CD8-positive, alpha-beta memory T cell (primary cell): ENCODE data around the gene C5orf15. TPM values are rescaled to one million over a fixed set of nuclear protein-coding genes. Genes with fewer than 3 reads are reported as not detected.

Experiments used
- CTCF ChIA-PET: fragments of 350-600 bp; sonication (Branson Sonifier 250); formaldehyde crosslinking; loops from one replicate; lab custom pipeline; 2021; ENCODE audit warnings: antibody characterized with exemption; lab: Charles Lee
- POLR2A ChIA-PET: fragments of 350-600 bp; sonication (Branson Sonifier 250); formaldehyde crosslinking; loops from one replicate; lab custom pipeline; 2021; ENCODE audit warnings: antibody characterized with exemption; lab: Charles Lee
- DNase-seq, 5 donors: peaks; one replicate each; pipeline versions ENCODE4 v3.0.0 to v3.0.0-alpha.2; 2020 to 2022; ENCODE audit warnings: mixed read lengths in 1 of 5
- H3K27ac ChIP-seq: one replicate; pipeline ENCODE4 v1.7.0; 2013; ENCODE audit warnings: low read depth, mild to moderate bottlenecking, low read length, moderate library complexity
- H3K27me3 ChIP-seq: 2 replicates; pipeline ENCODE4 v1.7.0; 2013; ENCODE audit warnings: low read length, mild to moderate bottlenecking; ENCODE audit not compliant: insufficient read depth, poor library complexity, severe bottlenecking
- H3K36me3 ChIP-seq: 2 replicates; pipeline ENCODE4 v1.7.0; 2013; ENCODE audit warnings: mild to moderate bottlenecking, low read length, moderate library complexity; ENCODE audit not compliant: insufficient read depth
- H3K4me1 ChIP-seq: 2 replicates; pipeline ENCODE4 v1.7.0; 2013; ENCODE audit warnings: mild to moderate bottlenecking, low read length, moderate library complexity; ENCODE audit not compliant: insufficient read depth
- H3K4me3 ChIP-seq: 2 replicates; pipeline ENCODE4 v1.7.0; 2013; ENCODE audit warnings: mild to moderate bottlenecking, low read length
- H3K9me3 ChIP-seq: 2 replicates; pipeline ENCODE4 v1.7.0; 2013; ENCODE audit warnings: mild to moderate bottlenecking, low read length
- H3K27ac Mint-ChIP-seq, 8 donors: one replicate each; pipeline ENCODE4 v1.8.0; 2020 to 2021; ENCODE audit warnings: mixed read lengths in 8 of 8, mild to moderate bottlenecking in 6 of 8, inconsistent platforms in 3 of 8, moderate library complexity in 3 of 8
- H3K27me3 Mint-ChIP-seq, 2 donors: one replicate each; pipeline ENCODE4 v1.8.0; 2020 to 2021; ENCODE audit warnings: mixed read lengths in 2 of 2, mild to moderate bottlenecking in 1 of 2, moderate library complexity in 1 of 2
- H3K36me3 Mint-ChIP-seq, 3 donors: one replicate each; pipeline ENCODE4 v1.8.0; 2020 to 2021; ENCODE audit warnings: mixed read lengths in 3 of 3, inconsistent platforms in 1 of 3, mild to moderate bottlenecking in 1 of 3
- H3K4me1 Mint-ChIP-seq, 3 donors: one replicate each; pipeline ENCODE4 v1.8.0; 2020 to 2021; ENCODE audit warnings: mixed read lengths in 3 of 3, inconsistent platforms in 1 of 3, mild to moderate bottlenecking in 1 of 3
- H3K4me3 Mint-ChIP-seq, 7 donors: one replicate each; pipeline ENCODE4 v1.8.0; 2020 to 2021; ENCODE audit warnings: mixed read lengths in 7 of 7, mild to moderate bottlenecking in 6 of 7, moderate library complexity in 4 of 7, inconsistent platforms in 2 of 7
- H3K9me3 Mint-ChIP-seq, 5 donors: one replicate each; pipeline ENCODE4 v1.8.0; 2020 to 2022; ENCODE audit warnings: mixed read lengths in 5 of 5, mild to moderate bottlenecking in 3 of 5, moderate library complexity in 2 of 5, inconsistent platforms in 1 of 5
- polyA plus RNA-seq: library from polyadenylated mRNA; unstranded; fragments of 300-500 nt; fragmentation: Illumina TruSeq; gene quantifications from one replicate; pipeline ENCODE4 v1.2.3, GENCODE V29; 2021
- total RNA-seq, 2 experiments: library from RNA; stranded (reverse); gene quantifications; one replicate each; pipeline ENCODE4 v1.2.3, GENCODE V29; 2021

C5orf15 gene
- total and polyA plus RNA-seq, 3 experiments from 2014 or later: 21.7 to 25.4 (median 21.8) TPM

DNA sequence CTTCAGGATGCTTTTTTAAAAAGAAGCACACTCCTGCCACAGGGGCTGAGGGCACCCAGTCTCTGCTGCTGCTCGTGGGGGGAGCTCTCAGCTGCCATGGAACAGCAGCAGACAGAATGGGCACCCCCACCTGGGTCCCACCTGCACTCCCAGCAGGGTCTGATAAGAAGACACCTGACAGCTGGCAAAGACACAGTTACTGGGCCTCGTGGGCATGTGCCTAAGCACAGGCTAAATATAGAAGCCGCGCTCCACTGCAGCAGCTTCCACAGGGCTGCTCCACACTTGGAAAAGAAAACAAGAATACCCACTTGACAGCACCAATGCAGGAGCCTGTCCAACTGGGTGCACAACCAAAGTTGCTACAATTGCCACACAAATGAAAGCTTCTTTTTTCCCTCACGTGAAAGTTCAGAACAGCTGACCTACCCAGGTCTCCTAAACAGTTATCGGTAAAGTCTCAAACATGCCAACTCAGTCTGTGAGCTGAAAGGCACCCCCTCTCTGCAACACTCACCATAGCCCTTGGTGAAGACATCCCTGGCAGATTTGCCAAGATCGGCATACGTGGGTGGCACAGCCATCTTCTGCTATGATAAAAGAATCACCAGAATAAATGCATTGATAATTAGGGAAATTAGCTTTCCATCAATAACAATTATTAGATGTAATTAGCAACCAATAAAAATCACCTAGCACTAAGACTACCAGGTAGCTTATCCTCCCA, 24.2 kb upstream of the C5orf15 start:
- H3K4me3 ChIP-seq: no peak overlapping the region
- Mint-ChIP-seq H3K27me3 (no peaks in the 10 kb centered on the region), H3K4me3 (no peak overlapping the region), H3K36me3 (peaks cover 5 to 38% (median 6%) of the 10 kb centered on the region in 3 donors), H3K9me3 (no peaks in the 10 kb centered on the region), H3K27ac (peak overlapping the region in 6 of 8 donors; percentile 15 to 79 (median 56)), H3K4me1 (peaks cover 38 to 47% (median 42%) of the 10 kb centered on the region in 3 donors)
- no peak overlapping the region for H3K27ac ChIP-seq
- CTCF ChIA-PET: interaction anchor here (0.6 to 1.7 kb wide), 4 partner anchors 10 to 47 kb away, joined by 3 to 6 read pairs (median 4); no protein-coding TSS in a partner anchor
- H3K4me1 ChIP-seq: peaks cover 8% of the 10 kb centered on the region
- POLR2A ChIA-PET: no interaction called here
- no peaks in the 10 kb centered on the region for H3K27me3 ChIP-seq
- H3K9me3 ChIP-seq: no peaks in the 10 kb centered on the region
- DNase-seq: peak in 1 of 5 donors; percentile 44
- peaks cover 11% of the 10 kb centered on the region for H3K36me3 ChIP-seq

- H3K4me3 ChIP-seq: no peak overlapping the region
- no peaks in the 10 kb centered on the region for H3K9me3 ChIP-seq
- no peak overlapping the region for H3K4me3 Mint-ChIP-seq
- DNase-seq: no peak
- H3K36me3 ChIP-seq: peaks cover 11% of the 10 kb centered on the region
- H3K27ac Mint-ChIP-seq: peak overlapping the region in 2 of 8 donors; percentile 22 to 42
- POLR2A ChIA-PET: interaction anchor here (0.6 kb wide), 1 partner anchor 30 kb away, joined by 4 read pairs; no protein-coding TSS in a partner anchor
- no peaks in the 10 kb centered on the region for H3K9me3 Mint-ChIP-seq
- H3K27me3 ChIP-seq: no peaks in the 10 kb centered on the region
- peaks cover 30 to 38% (median 34%) of the 10 kb centered on the region in 3 donors for H3K4me1 Mint-ChIP-seq
- no peak overlapping the region for H3K27ac ChIP-seq
- H3K27me3 Mint-ChIP-seq: no peaks in the 10 kb centered on the region
- peaks cover 5 to 48% (median 6%) of the 10 kb centered on the region in 3 donors for H3K36me3 Mint-ChIP-seq
- H3K4me1 ChIP-seq: peaks cover 8% of the 10 kb centered on the region
- CTCF ChIA-PET: interaction anchor here (1.0 to 1.1 kb wide), 2 partner anchors 12 to 14 kb away, joined by 3 read pairs; no protein-coding TSS in a partner anchor
Measured at GRCh38 chr5:133991171-133991910, 22.9 kb upstream of the C5orf15 start.

DNA sequence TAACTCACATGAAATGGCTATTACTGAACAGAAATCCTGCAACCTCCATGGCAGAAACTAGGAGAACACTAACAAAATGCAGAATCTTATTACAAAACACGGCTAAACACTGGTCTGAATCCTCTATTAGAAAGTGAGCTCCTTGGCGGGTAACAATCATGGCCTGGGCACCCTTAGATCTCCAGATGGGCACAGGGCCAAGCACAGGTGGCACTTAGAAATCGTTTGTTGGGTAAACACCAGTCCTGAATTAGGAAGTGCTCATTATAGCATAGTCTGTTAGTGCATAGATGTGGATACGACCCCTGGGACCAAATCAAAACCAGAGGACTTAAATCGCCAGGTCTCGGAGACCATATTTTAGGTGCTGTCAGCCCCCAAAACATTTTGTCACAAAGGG, 22.0 kb upstream of the C5orf15 start:
- no peaks in the 10 kb centered on the region for H3K4me1 ChIP-seq
- H3K9me3 ChIP-seq: no peaks in the 10 kb centered on the region
- POLR2A ChIA-PET: no interaction called here
- Mint-ChIP-seq H3K4me1 (peaks cover 24 to 32% (median 29%) of the 10 kb centered on the region in 3 donors), H3K27me3 (no peaks in the 10 kb centered on the region), H3K27ac (peak overlapping the region in 1 of 8 donors; percentile 72), H3K36me3 (peaks cover 5 to 57% (median 6%) of the 10 kb centered on the region in 3 donors), H3K4me3 (no peak overlapping the region), H3K9me3 (no peaks in the 10 kb centered on the region)
- H3K27ac ChIP-seq: no peak overlapping the region
- CTCF ChIA-PET: interaction anchor here (1.0 to 1.1 kb wide), 2 partner anchors 11 to 13 kb away, joined by 3 read pairs; no protein-coding TSS in a partner anchor
- no peak for DNase-seq
- H3K4me3 ChIP-seq: no peak overlapping the region
- peaks cover 11% of the 10 kb centered on the region for H3K36me3 ChIP-seq
- no peaks in the 10 kb centered on the region for H3K27me3 ChIP-seq

DNA sequence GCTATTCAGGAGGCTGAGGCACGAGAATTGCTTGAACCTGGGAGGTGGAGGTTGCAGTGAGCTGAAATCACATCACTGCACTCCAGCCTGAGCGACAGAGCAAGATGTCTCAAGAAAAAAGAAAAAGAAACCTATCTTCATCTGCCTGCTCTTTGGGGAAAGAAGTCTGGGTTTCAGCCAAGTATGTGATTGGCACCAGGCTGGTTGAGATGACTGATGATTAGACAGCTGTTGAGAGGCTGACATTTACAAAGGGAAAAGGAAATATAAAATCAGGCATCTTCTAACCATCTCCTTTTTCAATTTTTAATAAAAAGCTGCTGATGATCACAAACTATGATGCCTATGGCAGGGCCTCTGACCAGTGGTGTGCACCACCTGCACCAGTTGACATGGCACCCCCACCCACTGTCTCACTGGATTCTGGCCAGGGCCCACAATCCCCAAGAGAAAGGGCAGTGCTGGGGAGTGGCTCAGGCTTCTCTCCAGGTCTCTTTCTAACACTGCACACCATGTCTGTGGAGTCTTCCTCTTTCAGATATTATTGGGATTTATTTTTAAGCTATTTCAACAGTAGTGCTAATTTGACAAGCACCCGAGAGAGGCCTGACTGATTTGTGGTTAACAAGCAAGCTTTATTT, 17.2 kb upstream of the C5orf15 start:
- Mint-ChIP-seq H3K27me3 (no peaks in the 10 kb centered on the region), H3K9me3 (no peaks in the 10 kb centered on the region), H3K4me3 (no peak overlapping the region), H3K27ac (peak overlapping the region in 4 of 8 donors; percentile 7 to 69 (median 32)), H3K36me3 (peaks cover 5 to 77% (median 9%) of the 10 kb centered on the region in 3 donors), H3K4me1 (peaks cover 3 to 5% (median 3%) of the 10 kb centered on the region in 3 donors)
- no peaks in the 10 kb centered on the region for H3K4me1 ChIP-seq
- no peak for DNase-seq
- H3K36me3 ChIP-seq: peaks cover 7% of the 10 kb centered on the region
- H3K9me3 ChIP-seq: no peaks in the 10 kb centered on the region
- H3K27ac ChIP-seq: no peak overlapping the region
- ChIA-PET POLR2A (no interaction called here), CTCF (interaction anchor here (0.7 kb wide), 1 partner anchor 8 kb away, joined by 3 read pairs; no protein-coding TSS in a partner anchor)
- H3K27me3 ChIP-seq: no peaks in the 10 kb centered on the region
- no peak overlapping the region for H3K4me3 ChIP-seq

GRCh38 chr5:133983674-133984073, 15.2 kb upstream of the C5orf15 start:
- Mint-ChIP-seq H3K27me3 (no peaks in the 10 kb centered on the region), H3K36me3 (peaks cover 0 to 74% (median 5%) of the 10 kb centered on the region in 3 donors), H3K27ac (peak overlapping the region in 2 of 8 donors; percentile 47 to 54), H3K4me3 (no peak overlapping the region), H3K4me1 (peaks cover 3 to 9% (median 5%) of the 10 kb centered on the region in 3 donors), H3K9me3 (no peaks in the 10 kb centered on the region)
- H3K4me1 ChIP-seq: no peaks in the 10 kb centered on the region
- no peak overlapping the region for H3K27ac ChIP-seq
- POLR2A ChIA-PET: no interaction called here
- CTCF ChIA-PET: no interaction called here
- no peaks in the 10 kb centered on the region for H3K9me3 ChIP-seq
- DNase-seq: no peak
- H3K36me3 ChIP-seq: no peaks in the 10 kb centered on the region
- H3K27me3 ChIP-seq: no peaks in the 10 kb centered on the region
- H3K4me3 ChIP-seq: no peak overlapping the region

GRCh38 chr5:133981714-133982113, 13.3 kb upstream of the C5orf15 start:
- DNase-seq: no peak
- Mint-ChIP-seq H3K9me3 (no peaks in the 10 kb centered on the region), H3K27me3 (no peaks in the 10 kb centered on the region), H3K27ac (peak overlapping the region in 6 of 8 donors; percentile 17 to 58 (median 31)), H3K4me3 (no peak overlapping the region), H3K36me3 (peaks cover 0 to 73% (median 5%) of the 10 kb centered on the region in 3 donors), H3K4me1 (peaks cover 3 to 9% (median 5%) of the 10 kb centered on the region in 3 donors)
- H3K4me1 ChIP-seq: no peaks in the 10 kb centered on the region
- H3K36me3 ChIP-seq: peaks cover 4% of the 10 kb centered on the region
- no peaks in the 10 kb centered on the region for H3K27me3 ChIP-seq
- ChIA-PET POLR2A (no interaction called here), CTCF (interaction anchor here (1.0 to 1.1 kb wide), 2 partner anchors 11 to 22 kb away, joined by 3 to 4 read pairs; no protein-coding TSS in a partner anchor)
- H3K9me3 ChIP-seq: no peaks in the 10 kb centered on the region
- no peak overlapping the region for H3K27ac ChIP-seq
- H3K4me3 ChIP-seq: no peak overlapping the region

DNA sequence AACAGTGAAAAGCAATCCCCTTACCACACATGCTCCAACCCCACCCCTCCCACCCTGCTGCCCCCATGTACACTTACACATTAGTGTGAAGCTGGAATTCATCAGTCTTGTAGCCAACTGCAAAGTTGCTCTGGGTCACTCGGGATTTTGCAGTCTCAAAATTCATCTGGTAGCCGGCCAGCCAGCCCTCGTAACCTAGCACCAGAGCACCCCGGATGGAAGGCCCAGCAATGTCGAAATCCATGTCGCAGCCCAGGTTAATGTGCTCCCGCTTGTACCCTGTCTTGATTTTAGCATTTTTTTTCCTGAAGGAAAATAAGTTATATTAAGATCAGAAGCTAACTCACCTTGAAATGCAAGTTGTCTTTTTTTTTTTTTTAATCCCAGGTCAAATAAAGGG, 12.2 kb upstream of the C5orf15 start:
- Histone ChIP-seq H3K4me1 (no peaks in the 10 kb centered on the region), H3K27me3 (no peaks in the 10 kb centered on the region), H3K4me3 (no peak overlapping the region), H3K9me3 (no peaks in the 10 kb centered on the region), H3K36me3 (peaks cover 4% of the 10 kb centered on the region), H3K27ac (no peak overlapping the region)
- no peaks in the 10 kb centered on the region for H3K27me3 Mint-ChIP-seq
- H3K9me3 Mint-ChIP-seq: no peaks in the 10 kb centered on the region
- H3K4me3 Mint-ChIP-seq: no peak overlapping the region
- CTCF ChIA-PET: interaction anchor here (0.8 to 1.8 kb wide), 5 partner anchors 12 to 17 kb away, joined by 3 to 6 read pairs (median 4); partner anchors contain the start of gene C5orf15
- H3K27ac Mint-ChIP-seq: no peak overlapping the region
- DNase-seq: no peak
- POLR2A ChIA-PET: no interaction called here
- peaks cover 0 to 9% (median 5%) of the 10 kb centered on the region in 3 donors for H3K4me1 Mint-ChIP-seq
- H3K36me3 Mint-ChIP-seq: peaks cover 0 to 70% (median 5%) of the 10 kb centered on the region in 3 donors
